GM06990 (cell line): Measurements from ENCODE around the gene OSTC.
A peak's percentile ranks its signal among the peaks of the same experiment; 100 is the strongest.

Experiments used
- DNase-seq: peaks from one replicate; pipeline ENCODE4 v3.0.0-alpha.2; 2011; ENCODE audit not compliant: insufficient read length; ENCODE audit errors: extremely low read depth
- H3K27me3 ChIP-seq: replicated peaks from 2 replicates; pipeline ENCODE4 v1.6.0; 2011; ENCODE audit warnings: low read length; ENCODE audit not compliant: control insufficient read depth, insufficient read depth
- H3K36me3 ChIP-seq: 2 replicates; pipeline ENCODE4 v1.5.1; 2011; ENCODE audit warnings: low read length; ENCODE audit not compliant: control insufficient read depth, insufficient read depth
- H3K4me3 ChIP-seq: replicated peaks from 2 replicates; pipeline ENCODE4 v1.5.1; 2011; ENCODE audit warnings: low read depth, mild to moderate bottlenecking, control low read depth, low read length
- TF ChIP-seq, protein P1 (sequence below): IDR thresholded peaks from 2 replicates; pipeline ENCODE4 v1.5.1; 2011; ENCODE audit warnings: low read length, control low read depth, mild to moderate bottlenecking, inconsistent platforms; ENCODE audit not compliant: insufficient read depth, poor library complexity, severe bottlenecking

The OSTC gene

DNA sequence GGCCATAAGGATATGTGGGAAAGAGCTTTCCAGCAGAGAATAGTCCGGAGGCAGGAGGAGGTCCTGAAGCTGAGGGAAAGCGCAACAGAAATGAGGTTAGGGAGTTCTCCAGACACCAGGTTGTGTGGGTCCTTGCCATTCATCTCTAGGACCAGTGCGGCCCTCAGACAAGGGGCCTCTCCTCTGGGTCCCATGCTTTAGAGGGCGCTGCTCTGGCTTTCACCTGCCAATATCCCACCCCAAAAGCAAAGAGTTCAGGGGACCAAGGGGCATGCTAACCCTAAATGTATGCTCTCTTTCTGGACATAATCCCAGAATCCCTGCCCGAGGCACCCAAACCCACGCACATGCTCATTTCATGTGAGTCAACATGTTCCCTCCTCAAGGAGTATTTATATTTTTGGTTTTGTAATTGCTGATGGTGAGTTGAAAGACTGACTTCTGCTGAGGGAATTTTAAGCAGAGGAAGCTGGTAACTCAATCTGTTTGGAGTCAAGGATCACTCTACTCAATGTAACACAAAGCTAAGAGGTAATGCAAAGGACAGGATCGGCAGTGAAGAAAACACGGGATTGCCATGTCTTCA is 15.2 kb upstream of the OSTC start:
- DNase-seq: no peak
- TF ChIP-seq, protein P1, sequence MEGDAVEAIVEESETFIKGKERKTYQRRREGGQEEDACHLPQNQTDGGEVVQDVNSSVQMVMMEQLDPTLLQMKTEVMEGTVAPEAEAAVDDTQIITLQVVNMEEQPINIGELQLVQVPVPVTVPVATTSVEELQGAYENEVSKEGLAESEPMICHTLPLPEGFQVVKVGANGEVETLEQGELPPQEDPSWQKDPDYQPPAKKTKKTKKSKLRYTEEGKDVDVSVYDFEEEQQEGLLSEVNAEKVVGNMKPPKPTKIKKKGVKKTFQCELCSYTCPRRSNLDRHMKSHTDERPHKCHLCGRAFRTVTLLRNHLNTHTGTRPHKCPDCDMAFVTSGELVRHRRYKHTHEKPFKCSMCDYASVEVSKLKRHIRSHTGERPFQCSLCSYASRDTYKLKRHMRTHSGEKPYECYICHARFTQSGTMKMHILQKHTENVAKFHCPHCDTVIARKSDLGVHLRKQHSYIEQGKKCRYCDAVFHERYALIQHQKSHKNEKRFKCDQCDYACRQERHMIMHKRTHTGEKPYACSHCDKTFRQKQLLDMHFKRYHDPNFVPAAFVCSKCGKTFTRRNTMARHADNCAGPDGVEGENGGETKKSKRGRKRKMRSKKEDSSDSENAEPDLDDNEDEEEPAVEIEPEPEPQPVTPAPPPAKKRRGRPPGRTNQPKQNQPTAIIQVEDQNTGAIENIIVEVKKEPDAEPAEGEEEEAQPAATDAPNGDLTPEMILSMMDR: no peak
- H3K4me3 ChIP-seq: no peak overlapping the region
- peaks cover 7% of the 10 kb centered on the region for H3K36me3 ChIP-seq
- no peaks in the 10 kb centered on the region for H3K27me3 ChIP-seq

DNA sequence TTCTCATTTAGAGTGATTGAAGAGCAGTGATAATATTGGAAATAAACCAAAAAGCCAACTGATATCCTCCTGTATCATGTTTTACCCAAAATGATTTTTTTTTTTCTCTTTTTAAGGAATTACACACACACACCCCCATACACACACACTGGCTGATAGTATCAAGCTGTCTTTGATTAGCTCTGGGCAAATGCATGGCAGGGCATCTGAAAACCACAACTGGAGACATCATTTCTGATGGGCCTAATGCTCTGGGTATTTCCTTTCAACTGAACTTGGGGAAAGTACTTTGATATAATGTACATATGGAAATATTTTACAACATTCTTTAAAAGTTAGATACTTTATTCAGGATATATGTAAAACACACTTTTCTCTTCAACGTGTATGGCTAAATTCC is 14.2 kb upstream of the OSTC start:
- H3K36me3 ChIP-seq: peaks cover 6% of the 10 kb centered on the region
- H3K4me3 ChIP-seq: no peak overlapping the region
- TF ChIP-seq, protein P1: no peak
- no peak for DNase-seq
- no peaks in the 10 kb centered on the region for H3K27me3 ChIP-seq

DNA sequence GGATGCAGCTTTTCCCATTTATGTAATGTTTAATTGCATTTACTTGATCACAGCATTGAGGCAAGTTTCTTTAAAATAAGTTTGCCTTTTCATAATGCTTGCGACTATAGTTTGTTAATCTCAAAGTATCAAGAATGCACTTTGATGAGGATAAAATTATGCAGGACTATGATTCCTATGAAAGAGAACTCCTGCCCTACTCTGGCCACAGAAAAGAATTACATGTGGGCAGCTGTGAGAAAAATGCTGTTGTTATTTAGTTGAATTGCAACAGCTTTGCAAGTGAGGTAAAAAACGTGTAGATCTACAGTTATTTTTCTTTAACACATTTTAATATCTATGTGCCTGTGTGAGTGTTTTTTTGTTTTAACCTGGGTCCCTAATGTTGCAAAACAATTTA is 12.5 kb upstream of the OSTC start:
- DNase-seq: no peak
- Histone ChIP-seq H3K27me3 (no peaks in the 10 kb centered on the region), H3K36me3 (peaks cover 3% of the 10 kb centered on the region), H3K4me3 (no peak overlapping the region)
- TF ChIP-seq, protein P1: no peak

DNA sequence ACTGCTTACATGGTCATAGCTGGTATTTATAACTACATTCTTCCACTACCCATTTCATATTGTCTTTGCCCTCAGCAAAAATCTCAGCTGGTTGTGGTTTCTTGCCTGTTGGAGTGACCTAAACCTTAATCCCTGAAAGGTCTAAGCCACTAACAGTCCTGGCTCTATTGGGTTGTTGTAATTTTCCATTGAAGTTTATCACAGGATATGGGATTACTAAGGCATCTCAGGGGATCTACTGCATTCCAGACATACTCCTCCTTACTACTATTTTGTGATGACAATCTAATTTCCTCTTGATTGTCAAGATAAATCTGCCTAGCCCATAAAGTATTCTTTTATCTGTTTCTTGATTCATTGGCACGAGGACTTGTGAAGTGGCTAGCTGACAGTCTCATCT is 6.2 kb upstream of the OSTC start:
- Histone ChIP-seq H3K27me3 (no peaks in the 10 kb centered on the region), H3K4me3 (no peak overlapping the region), H3K36me3 (no peaks in the 10 kb centered on the region)
- TF ChIP-seq, protein P1: no peak
- DNase-seq: no peak

DNA sequence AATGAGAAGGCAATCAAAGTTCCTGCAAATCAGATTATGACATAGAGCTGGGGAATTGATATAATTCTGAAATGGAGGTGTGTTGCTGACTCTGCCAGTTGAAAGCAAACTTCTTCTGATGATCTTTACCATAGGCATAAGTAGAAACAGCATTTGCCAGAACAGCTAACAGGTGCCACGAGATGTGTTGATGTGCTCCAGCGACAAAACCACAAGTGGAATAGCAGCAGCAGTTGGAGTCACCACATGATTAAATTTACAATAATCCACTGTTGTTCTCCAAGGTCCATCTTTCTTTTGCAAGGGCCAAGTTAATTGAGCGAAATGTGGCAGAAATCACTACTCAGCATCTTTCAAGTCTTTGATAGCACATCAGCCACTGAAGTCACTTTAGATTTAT is 3.7 kb upstream of the OSTC start:
- TF ChIP-seq, protein P1: no peak
- Histone ChIP-seq H3K4me3 (no peak overlapping the region), H3K36me3 (no peaks in the 10 kb centered on the region), H3K27me3 (no peaks in the 10 kb centered on the region)
- no peak for DNase-seq

DNA sequence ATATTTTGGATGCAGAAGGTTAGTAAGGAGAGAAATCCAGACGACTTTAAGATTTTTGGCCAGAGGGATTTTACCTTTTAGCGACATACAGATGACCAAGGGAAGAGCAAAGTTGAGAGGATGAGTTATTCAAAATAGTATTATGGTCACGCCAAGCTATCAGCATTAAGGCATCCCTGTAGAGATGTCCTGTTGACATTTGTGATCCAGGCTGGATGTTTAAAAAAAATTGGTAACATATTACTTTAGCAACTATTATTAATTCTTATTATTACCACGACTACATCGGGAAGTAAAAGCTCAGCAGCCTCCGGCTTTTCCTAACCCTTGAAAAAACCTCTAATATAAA is 562 bp upstream of the OSTC start:
- no peak for DNase-seq
- Histone ChIP-seq H3K36me3 (no peaks in the 10 kb centered on the region), H3K4me3 (peak overlapping the region; percentile 66), H3K27me3 (no peaks in the 10 kb centered on the region)
- TF ChIP-seq, protein P1: no peak
